H9 (cell line): ENCODE data around the gene ZNF292. TPM values are rescaled to one million over a fixed set of nuclear protein-coding genes. Genes with fewer than 3 reads are reported as not detected.

ENCODE experiments used
- DNase-seq: peaks from one replicate; pipeline ENCODE4 v3.0.0-alpha.2; 2017
- H2AFZ ChIP-seq: one replicate; pipeline ENCODE4 v1.6.1; 2013; ENCODE audit warnings: mild to moderate bottlenecking, low read length, control low read depth, moderate library complexity
- H2AK5ac ChIP-seq: 2 replicates; pipeline ENCODE4 v1.6.1; 2013; ENCODE audit warnings: low read length, control low read depth, mixed read lengths; ENCODE audit not compliant: insufficient read length
- H2BK120ac ChIP-seq: one replicate; pipeline ENCODE4 v1.6.1; 2013; ENCODE audit warnings: low read depth, mild to moderate bottlenecking, low read length, control low read depth, inconsistent platforms; ENCODE audit not compliant: poor library complexity, severe bottlenecking
- H2BK12ac ChIP-seq: 2 replicates; pipeline ENCODE4 v1.6.1; 2013; ENCODE audit warnings: low read length, control low read depth, mixed read lengths, low read depth; ENCODE audit not compliant: insufficient read length
- H2BK15ac ChIP-seq: 2 replicates; pipeline ENCODE4 v1.6.1; 2013; ENCODE audit warnings: low read depth, low read length, control low read depth
- H2BK20ac ChIP-seq: one replicate; pipeline ENCODE4 v1.6.1; 2013; ENCODE audit warnings: low read depth, mild to moderate bottlenecking, low read length, control low read depth, inconsistent platforms; ENCODE audit not compliant: poor library complexity, severe bottlenecking
- H2BK5ac ChIP-seq: 2 replicates; pipeline ENCODE4 v1.6.1; 2013; ENCODE audit warnings: low read length, control low read depth, mixed read lengths; ENCODE audit not compliant: insufficient read length
- H3K14ac ChIP-seq: 2 replicates; pipeline ENCODE4 v1.6.1; 2013; ENCODE audit warnings: low read length, control low read depth; ENCODE audit not compliant: insufficient read depth
- H3K18ac ChIP-seq: 2 replicates; pipeline ENCODE4 v1.6.1; 2013; ENCODE audit warnings: low read depth, mild to moderate bottlenecking, mixed read lengths, low read length, control low read depth; ENCODE audit not compliant: insufficient read length
- H3K23ac ChIP-seq: 2 replicates; pipeline ENCODE4 v1.6.1; 2013; ENCODE audit warnings: low read length, control low read depth, mixed read lengths, low read depth; ENCODE audit not compliant: insufficient read length
- H3K23me2 ChIP-seq: 2 replicates; pipeline ENCODE4 v1.6.1; 2013; ENCODE audit warnings: low read depth, mild to moderate bottlenecking, mixed read lengths, low read length, control low read depth; ENCODE audit not compliant: insufficient read length, poor library complexity, severe bottlenecking
- H3K27ac ChIP-seq: 2 replicates; pipeline ENCODE4 v1.5.1; 2013; ENCODE audit warnings: low read length, control low read depth, mixed read lengths, low read depth; ENCODE audit not compliant: insufficient read length
- H3K27me3 ChIP-seq: 2 replicates; pipeline ENCODE4 v1.6.1; 2013; ENCODE audit warnings: low read length, control low read depth, inconsistent platforms; ENCODE audit not compliant: insufficient read depth
- H3K4ac ChIP-seq: 2 replicates; pipeline ENCODE4 v1.6.1; 2013; ENCODE audit warnings: low read depth, mild to moderate bottlenecking, control low read depth, inconsistent platforms, low read length, moderate library complexity
- H3K4me1 ChIP-seq: 2 replicates; pipeline ENCODE4 v1.6.1; 2013; ENCODE audit warnings: low read length, control low read depth, inconsistent platforms; ENCODE audit not compliant: insufficient read depth
- H3K4me2 ChIP-seq: 2 replicates; pipeline ENCODE4 v1.6.1; 2013; ENCODE audit warnings: low read length, control low read depth, mixed read lengths; ENCODE audit not compliant: insufficient read length, insufficient read depth
- H3K56ac ChIP-seq: 2 replicates; pipeline ENCODE4 v1.6.1; 2013; ENCODE audit warnings: low read depth, mild to moderate bottlenecking, mixed read lengths, low read length, control low read depth; ENCODE audit not compliant: insufficient read length
- H3K79me1 ChIP-seq: 2 replicates; pipeline ENCODE4 v1.6.1; 2013; ENCODE audit warnings: low read depth, mild to moderate bottlenecking, moderate library complexity, low read length, control low read depth, inconsistent platforms; ENCODE audit not compliant: insufficient read depth, poor library complexity, severe bottlenecking
- H3K79me2 ChIP-seq: 2 replicates; pipeline ENCODE4 v1.6.1; 2013; ENCODE audit warnings: low read length, control low read depth, inconsistent platforms; ENCODE audit not compliant: insufficient read depth
- H3K9ac ChIP-seq: 2 replicates; pipeline ENCODE4 v1.6.1; 2013; ENCODE audit warnings: low read length, control low read depth, mixed read lengths; ENCODE audit not compliant: insufficient read length; ENCODE audit errors: extremely low read depth
- H3K9me3 ChIP-seq: one replicate; pipeline ENCODE4 v1.6.1; 2013; ENCODE audit warnings: low read depth, low read length, inconsistent platforms; ENCODE audit not compliant: control insufficient read depth
- H3T11ph ChIP-seq: one replicate; pipeline ENCODE4 v1.6.1; 2013; ENCODE audit warnings: mild to moderate bottlenecking, low read length, control low read depth, inconsistent platforms
- H4K20me1 ChIP-seq: one replicate; pipeline ENCODE4 v1.6.1; 2013; ENCODE audit not compliant: control insufficient read depth, insufficient read length, insufficient read depth
- H4K5ac ChIP-seq: 2 replicates; pipeline ENCODE4 v1.6.1; 2013; ENCODE audit warnings: low read depth, mild to moderate bottlenecking, mixed read lengths, low read length, control low read depth; ENCODE audit not compliant: insufficient read length
- H4K8ac ChIP-seq: replicated peaks from 2 replicates; pipeline ENCODE4 v1.6.1; 2013; ENCODE audit warnings: low read length, control low read depth, mixed read lengths, low read depth; ENCODE audit not compliant: insufficient read length
- H4K91ac ChIP-seq: 2 replicates; pipeline ENCODE4 v1.6.1; 2013; ENCODE audit warnings: low read depth, mild to moderate bottlenecking, moderate library complexity, mixed read lengths, low read length, control low read depth; ENCODE audit not compliant: insufficient read length
- H3K27ac Mint-ChIP-seq, 3 experiments: 2 replicates in 2 of 3; 3 replicates in 1 of 3; pipeline ENCODE4 v1.8.0; 2020 to 2021; ENCODE audit warnings: mixed read lengths in 3 of 3, mild to moderate bottlenecking in 1 of 3, moderate library complexity in 1 of 3
- H3K27me3 Mint-ChIP-seq: 2 replicates; pipeline ENCODE4 v1.8.0; 2021; ENCODE audit warnings: low read depth, mild to moderate bottlenecking, moderate library complexity, mixed read lengths
- H3K36me3 Mint-ChIP-seq, 3 experiments: 2 replicates in 2 of 3; 3 replicates in 1 of 3; pipeline ENCODE4 v1.8.0; 2020 to 2021; ENCODE audit warnings: low read depth in 3 of 3, mixed read lengths in 3 of 3; ENCODE audit not compliant: insufficient read depth in 1 of 3
- H3K4me1 Mint-ChIP-seq, 2 experiments: 2 replicates each; pipeline ENCODE4 v1.8.0; 2020; ENCODE audit warnings: mixed read lengths in 2 of 2
- H3K4me3 Mint-ChIP-seq, 2 experiments: 2 replicates in 1 of 2; 3 replicates in 1 of 2; pipeline ENCODE4 v1.8.0; 2020 to 2021; ENCODE audit warnings: mild to moderate bottlenecking in 2 of 2, mixed read lengths in 2 of 2, moderate library complexity in 1 of 2
- H3K9me3 Mint-ChIP-seq, 2 experiments: 2 replicates in 1 of 2; 3 replicates in 1 of 2; pipeline ENCODE4 v1.8.0; 2020; ENCODE audit warnings: mild to moderate bottlenecking in 2 of 2, mixed read lengths in 2 of 2, moderate library complexity in 1 of 2
- CTCF ChIP-seq: fragments of 200-600 bp; sonication (generic); conservative IDR thresholded peaks from 3 replicates; pipeline ENCODE4 v1.8.0; 2021; ENCODE audit warnings: antibody characterized with exemption, mild to moderate bottlenecking
- WGBS: extraction: QIAGEN DNeasy Blood & Tissue Kit; methylation state at CpG from one replicate; pipeline ENCODE4 v1.1.7; 2013; ENCODE audit warnings: missing lambda C conversion rate, low lambda C conversion rate, mixed read lengths; ENCODE audit not compliant: insufficient read length; ENCODE audit errors: extremely low coverage; 5-methylcytosine and 5-hydroxymethylcytosine counted together
- total RNA-seq: library from RNA; stranded (reverse); gene quantifications from 2 replicates; pipeline ENCODE4 v1.2.1, GENCODE V29; 2021

The ZNF292 gene
- total RNA-seq, 1 experiment from 2014 or later: 38.7 TPM

DNA sequence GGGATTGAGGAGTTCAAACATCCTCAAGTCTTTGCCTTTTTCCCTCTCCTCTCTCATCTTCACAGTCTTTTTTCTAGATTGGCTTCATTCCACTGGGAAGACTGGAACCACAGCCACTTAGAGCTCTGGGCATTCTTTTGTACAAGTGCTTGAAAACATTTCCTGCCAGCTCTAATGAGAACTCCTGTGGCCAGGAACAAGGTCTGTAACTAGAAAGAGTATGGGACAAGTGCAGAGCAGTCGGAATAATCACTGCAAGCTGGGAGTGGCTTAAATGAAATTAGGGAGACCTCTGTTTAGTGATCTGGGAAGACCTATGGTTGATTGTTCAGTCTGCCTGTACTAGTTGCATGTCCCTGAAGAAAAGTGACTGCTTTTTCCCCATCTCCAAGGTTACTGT lies 126.1 kb downstream of the ZNF292 start:
- H3K27ac ChIP-seq: no peak overlapping the region
- no peaks in the 10 kb centered on the region for H4K20me1 ChIP-seq
- DNase-seq: no peak

More for the DNA sequence above, 126.1 kb downstream of the ZNF292 start:
- Histone ChIP-seq H3K56ac (no peak overlapping the region), H4K5ac (no peak overlapping the region), H2BK15ac (no peak overlapping the region), H4K8ac (no peak overlapping the region), H3K18ac (no peak overlapping the region), H3K23ac (no peak overlapping the region), H3K79me1 (no peaks in the 10 kb centered on the region), H3K4me1 (peaks cover 2% of the 10 kb centered on the region; the same call in 1 of the 2 replicates), H2AFZ (no peak overlapping the region), H2BK5ac (no peak overlapping the region), H3K9ac (no peak overlapping the region), H3K9me3 (no peaks in the 10 kb centered on the region), H3K27me3 (no peaks in the 10 kb centered on the region), H3K23me2 (no peaks in the 10 kb centered on the region), H3K79me2 (no peaks in the 10 kb centered on the region), H2BK12ac (no peak overlapping the region), H3K14ac (no peak overlapping the region), H2BK120ac (no peak overlapping the region), H4K91ac (no peak overlapping the region), H3T11ph (no peak overlapping the region), H2BK20ac (no peak overlapping the region), H3K4ac (no peak overlapping the region), H3K4me2 (no peak overlapping the region), H2AK5ac (no peak overlapping the region)
- no CpG with 5 or more reads among the region's 1 CpG for WGBS
- H3K36me3 Mint-ChIP-seq: no peaks in the 10 kb centered on the region
- no peaks in the 10 kb centered on the region for H3K4me1 Mint-ChIP-seq
- no peak overlapping the region for H3K4me3 Mint-ChIP-seq
- H3K27ac Mint-ChIP-seq: no peak overlapping the region
- no peaks in the 10 kb centered on the region; the same call in 1 of the 2 replicates for H3K27me3 Mint-ChIP-seq
- H3K9me3 Mint-ChIP-seq: no peaks in the 10 kb centered on the region
- TF ChIP-seq CTCF: no peak
